HG03457 (cell line): ENCODE measurements around the gene SLC39A11.

Experiments used
- ATAC-seq: cut with Tn5 transposase; IDR thresholded peaks from one replicate; pipeline ENCODE4 v1.9.1; 2021; ENCODE audit warnings: moderate number of reproducible peaks; ENCODE audit not compliant: unreplicated experiment

The SLC39A11 gene

GRCh38 chr17:72984145-72984925, 108.2 kb downstream of the SLC39A11 start:
- ATAC-seq: no peak

- ATAC-seq: no peak
Observed at GRCh38 chr17:72982680-72983079, 109.8 kb downstream of the SLC39A11 start.

GRCh38 chr17:72978593-72979218, 113.8 kb downstream of the SLC39A11 start:
- no peak for ATAC-seq

GRCh38 chr17:72977771-72978417, 114.6 kb downstream of the SLC39A11 start:
- ATAC-seq: no peak

- no peak for ATAC-seq
Observed at GRCh38 chr17:72976971-72977770, 115.3 kb downstream of the SLC39A11 start.

- ATAC-seq: no peak
Observed at GRCh38 chr17:72975509-72975908, 117.0 kb downstream of the SLC39A11 start.

GRCh38 chr17:72974605-72975232, 117.8 kb downstream of the SLC39A11 start:
- ATAC-seq: no peak

- no peak for ATAC-seq
Observed at GRCh38 chr17:72972263-72972951, 120.1 kb downstream of the SLC39A11 start.

GRCh38 chr17:72971226-72971880, 121.1 kb downstream of the SLC39A11 start:
- ATAC-seq: no peak

GRCh38 chr17:72970797-72971196, 121.7 kb downstream of the SLC39A11 start:
- no peak for ATAC-seq

- no peak for ATAC-seq
Observed at GRCh38 chr17:72970246-72970645, 122.2 kb downstream of the SLC39A11 start.

GRCh38 chr17:72969293-72969906, 123.1 kb downstream of the SLC39A11 start:
- ATAC-seq: no peak

GRCh38 chr17:72968798-72969197, 123.7 kb downstream of the SLC39A11 start:
- ATAC-seq: no peak

- ATAC-seq: no peak
Observed at GRCh38 chr17:72967977-72968585, 124.4 kb downstream of the SLC39A11 start.

- ATAC-seq: no peak
Observed at GRCh38 chr17:72967277-72967970, 125.1 kb downstream of the SLC39A11 start.

- ATAC-seq: no peak
Observed at GRCh38 chr17:72962106-72962505, 130.4 kb downstream of the SLC39A11 start.

GRCh38 chr17:72955391-72956140, 136.9 kb downstream of the SLC39A11 start:
- no peak for ATAC-seq
